DMS153 treated with DMSO at 0.1 percent for 48 hours (cell line): ENCODE results near the gene OGFOD2.
"Not testable (repeated sequence)": the region's sequence is repeated elsewhere in the genome, so short reads cannot be mapped to it uniquely, and the experiment has no call there.

ENCODE experiments used
- DNase-seq: peaks from one replicate; lab custom pipeline; 2025; ENCODE audit not compliant: unreplicated experiment; lab: John Stamatoyannopoulos, UW

Gene OGFOD2

DNA sequence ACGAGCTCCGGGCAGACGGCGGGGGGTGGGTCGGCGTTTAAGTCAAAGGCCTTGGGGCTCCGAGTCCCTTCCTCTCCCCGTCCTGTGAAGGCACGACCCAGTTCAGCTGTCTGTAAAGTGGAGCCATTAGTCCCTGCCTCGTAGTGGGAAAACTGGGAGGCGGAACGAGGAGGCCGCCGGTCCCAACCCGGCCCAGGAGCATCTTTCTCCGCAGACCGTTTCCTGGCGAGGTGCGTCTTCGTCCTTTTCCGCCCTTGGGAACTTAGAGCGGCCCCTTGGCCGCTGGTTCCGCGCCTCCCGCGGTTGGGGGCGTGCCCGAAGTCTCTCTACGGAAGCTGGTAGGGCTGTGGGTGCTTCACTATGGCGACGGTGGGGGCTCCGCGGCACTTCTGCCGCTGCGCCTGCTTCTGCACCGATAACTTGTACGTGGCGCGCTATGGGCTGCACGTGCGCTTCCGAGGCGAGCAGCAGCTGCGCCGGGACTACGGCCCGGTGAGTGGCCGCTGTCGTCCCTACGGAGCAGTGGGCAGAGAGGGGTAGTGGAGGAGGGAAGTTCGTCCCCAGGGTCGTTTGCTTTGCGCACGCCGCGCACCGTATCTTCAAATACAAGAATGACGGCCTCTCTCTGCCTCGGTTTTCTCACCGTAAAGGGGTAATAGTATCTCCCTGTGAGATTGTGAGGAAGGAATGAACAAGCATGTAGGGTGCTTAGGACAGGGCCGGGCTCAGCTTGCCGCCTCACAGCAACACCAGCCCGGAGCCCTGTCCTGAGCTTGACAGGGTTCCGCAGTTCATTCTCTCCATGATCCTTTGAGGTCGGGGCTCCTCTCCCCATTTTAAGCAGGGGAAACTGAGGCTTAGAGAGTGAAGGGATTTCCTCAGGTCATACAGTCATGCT lies at the start of gene OGFOD2:
TSS of gene OGFOD2 (plus strand) at position 353 of the 898 bp plus-strand sequence. CDS start at position 361, 8 bp downstream.
- DNase-seq, result peak; percentile 83

GRCh38 chr12:122927756-122928403 lies 47.2 kb upstream of the OGFOD2 start:
- DNase-seq, result no peak

- DNase-seq, result no peak
Observed at GRCh38 chr12:122928404-122929147, 46.5 kb upstream of the OGFOD2 start.

DNA sequence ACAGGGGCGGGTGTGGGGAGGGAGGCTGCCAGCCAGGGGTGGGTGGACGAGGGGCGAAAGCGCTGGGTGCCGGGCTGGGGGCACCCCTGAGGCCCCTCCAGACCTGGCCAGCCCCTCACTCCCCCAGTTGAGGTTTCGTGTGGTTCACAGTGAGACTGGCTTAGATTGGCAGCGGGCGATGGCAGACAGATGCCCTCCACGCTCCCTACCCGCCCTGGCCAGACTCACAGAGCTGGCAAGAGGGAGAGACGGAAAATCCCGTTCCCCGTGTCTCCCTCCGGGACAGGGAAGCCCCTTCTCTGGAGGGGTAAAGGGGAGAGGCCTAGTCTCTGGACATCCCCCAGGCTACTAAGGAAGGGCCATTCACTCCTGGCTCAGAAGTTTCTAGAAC lies 45.9 kb upstream of the OGFOD2 start:
- no peak for DNase-seq

DNA sequence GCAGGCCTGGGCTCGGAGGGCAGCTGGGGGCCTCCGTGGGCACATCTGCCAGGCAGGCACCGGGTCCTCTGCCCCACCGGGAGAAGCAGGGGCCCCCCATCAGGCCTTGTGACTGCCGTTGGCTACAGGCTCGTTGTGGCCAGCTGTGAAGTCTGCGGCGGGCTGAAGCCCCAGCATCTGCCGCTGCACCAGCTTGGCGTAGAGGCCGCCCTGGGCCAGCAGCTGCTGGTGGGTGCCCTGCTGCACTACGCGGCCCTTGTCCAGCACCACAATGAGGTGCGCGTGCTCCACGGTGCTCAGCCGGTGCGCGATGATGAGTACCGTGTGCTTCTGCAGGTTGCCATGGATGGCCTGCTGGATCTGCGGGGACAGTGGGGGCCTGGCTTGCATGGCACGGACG lies 45.2 kb upstream of the OGFOD2 start:
- DNase-seq, result no peak

- DNase-seq, result no peak
Observed at GRCh38 chr12:122932207-122932606, 42.8 kb upstream of the OGFOD2 start.

- no peak for DNase-seq
Observed at GRCh38 chr12:122934722-122935121, 40.3 kb upstream of the OGFOD2 start.

DNA sequence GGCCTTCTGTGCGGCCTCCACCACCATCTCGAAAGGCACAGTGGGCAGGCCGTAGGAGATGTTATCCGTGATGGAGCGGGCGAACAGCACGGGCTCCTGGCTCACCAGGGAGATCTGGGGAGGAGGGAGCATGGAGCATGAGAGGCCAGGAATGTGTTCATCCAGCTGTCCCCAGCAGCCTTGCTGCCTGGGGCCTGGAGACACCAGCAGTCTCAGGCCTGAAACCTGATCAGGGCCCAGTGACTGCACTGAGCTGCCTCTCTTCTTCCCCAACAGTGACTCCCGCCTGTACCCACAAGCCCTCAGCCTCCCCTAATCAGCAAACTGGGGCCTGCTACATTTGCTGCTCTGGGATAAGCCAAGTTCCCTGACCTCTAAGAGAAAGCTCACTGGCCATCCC lies 39.7 kb upstream of the OGFOD2 start:
- DNase-seq, result no peak

DNA sequence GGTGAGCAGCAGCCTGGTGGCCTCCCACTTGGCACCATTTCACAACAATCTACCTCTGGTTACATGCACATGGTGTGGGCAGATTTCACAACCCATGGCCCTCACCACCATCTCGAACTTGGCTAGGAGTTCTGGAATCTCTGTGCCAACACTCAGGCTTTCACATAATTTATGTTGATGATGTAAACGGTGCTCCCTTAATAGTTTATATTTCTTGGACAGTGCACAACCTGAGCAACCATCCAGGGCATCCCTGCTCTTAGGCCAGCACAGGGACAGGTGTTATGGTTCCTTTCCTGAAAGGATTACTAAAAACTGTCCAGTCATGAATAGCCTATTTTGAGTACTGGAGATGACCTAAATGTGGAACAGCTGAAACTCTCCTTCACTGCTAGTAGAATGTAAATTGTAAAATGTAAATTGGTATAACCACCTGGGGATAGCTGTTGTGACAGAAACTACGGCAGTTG lies 37.4 kb upstream of the OGFOD2 start:
- no peak for DNase-seq

DNA sequence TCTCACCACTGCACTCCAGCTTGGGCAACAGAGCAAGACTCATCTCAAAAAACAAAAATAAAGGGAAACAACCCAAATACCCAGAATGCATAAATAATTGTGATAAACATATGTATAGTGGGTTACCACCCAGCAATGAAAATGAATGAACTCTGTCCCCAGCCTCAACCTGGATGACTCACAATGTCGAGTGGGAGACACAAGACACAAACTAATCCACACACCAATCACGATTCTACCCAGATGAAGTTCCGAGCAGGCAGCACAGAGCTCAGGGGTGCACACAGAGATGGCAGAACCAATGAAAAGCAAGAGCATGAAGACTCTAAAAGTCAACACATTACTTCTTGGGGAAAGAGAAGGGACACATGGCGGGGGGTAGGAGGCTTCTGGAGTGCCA lies 35.9 kb upstream of the OGFOD2 start:
- no peak for DNase-seq

- not testable (repeated sequence) for DNase-seq
Observed at GRCh38 chr12:122941351-122941750, 33.7 kb upstream of the OGFOD2 start.

- DNase-seq, result no peak
Observed at GRCh38 chr12:122942637-122943036, 32.4 kb upstream of the OGFOD2 start.

GRCh38 chr12:122943196-122943595 lies 31.8 kb upstream of the OGFOD2 start:
- DNase-seq, result no peak

- no peak for DNase-seq
Observed at GRCh38 chr12:122944605-122945592, 30.1 kb upstream of the OGFOD2 start.

DNA sequence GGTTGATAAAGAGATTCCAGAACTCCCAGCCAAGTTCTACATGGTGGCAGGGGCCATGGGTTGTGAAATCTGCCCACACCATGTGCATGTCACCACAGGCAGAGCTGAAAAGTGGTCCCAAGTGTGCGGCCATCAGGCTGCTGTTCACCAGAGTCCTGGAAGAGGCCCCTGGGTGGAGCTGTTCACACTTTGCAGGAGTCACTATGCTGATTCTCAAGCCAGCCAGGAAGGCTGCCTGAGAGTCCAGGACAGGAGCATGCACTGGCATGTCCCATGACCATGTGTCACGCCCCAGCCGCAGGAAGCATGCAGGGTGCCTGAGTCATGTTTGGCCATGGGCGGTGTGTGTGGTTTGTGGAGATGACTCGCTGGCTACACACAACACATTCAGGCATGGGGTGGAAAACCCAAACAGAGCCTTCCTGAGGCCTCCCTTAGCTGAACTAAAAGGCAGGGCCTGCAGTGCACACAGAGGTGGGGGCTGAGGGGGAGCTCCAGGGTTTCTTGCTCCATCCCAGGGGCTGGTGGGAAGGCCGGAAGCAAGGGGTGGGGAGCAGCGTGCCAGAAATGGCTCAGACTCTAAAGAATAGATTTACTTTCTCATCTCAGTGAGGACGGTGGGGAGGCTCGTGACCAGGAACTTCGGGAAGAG lies 28.2 kb upstream of the OGFOD2 start:
- no peak for DNase-seq

- no peak for DNase-seq
Observed at GRCh38 chr12:122947352-122947792, 27.7 kb upstream of the OGFOD2 start.

DNA sequence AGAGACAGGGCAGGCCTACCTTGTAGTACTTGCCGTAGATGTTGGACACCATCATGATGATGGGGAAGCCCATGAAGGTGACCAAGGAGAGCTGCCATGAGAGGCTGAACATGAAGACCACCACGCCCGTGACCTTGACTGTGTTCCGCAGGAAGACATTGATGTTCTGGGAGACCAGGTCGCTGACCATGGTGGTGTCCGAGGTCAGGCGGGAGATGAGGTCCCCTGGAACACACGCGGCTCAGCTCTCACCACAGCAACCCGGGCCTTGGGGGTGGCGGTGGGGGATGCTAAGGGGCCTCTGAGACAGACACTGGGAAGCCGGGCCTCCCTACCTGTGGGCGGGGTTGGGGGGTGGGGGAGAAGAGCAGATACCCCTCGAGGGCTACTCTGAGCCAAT lies 26.4 kb upstream of the OGFOD2 start:
- no peak for DNase-seq

DNA sequence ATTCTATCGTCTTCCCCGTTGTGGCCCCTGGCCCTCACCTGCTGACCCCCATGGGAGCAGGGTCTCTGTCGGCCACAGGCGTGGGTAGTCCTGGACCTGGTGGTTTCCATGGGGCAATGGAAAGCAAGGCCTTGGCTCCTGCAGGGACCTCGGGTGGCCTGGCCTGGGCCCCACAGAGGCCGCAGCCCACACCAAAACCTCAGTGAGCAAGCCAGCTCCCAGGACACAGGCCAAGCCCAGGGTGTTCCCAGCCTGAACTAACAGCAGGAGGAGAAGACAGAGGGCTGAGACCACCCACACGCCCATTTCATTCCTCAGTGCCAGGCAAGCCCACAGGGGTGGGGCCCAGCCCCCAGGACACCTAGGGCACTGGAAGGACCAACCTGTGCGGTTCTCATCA lies 25.6 kb upstream of the OGFOD2 start:
- no peak for DNase-seq

DNA sequence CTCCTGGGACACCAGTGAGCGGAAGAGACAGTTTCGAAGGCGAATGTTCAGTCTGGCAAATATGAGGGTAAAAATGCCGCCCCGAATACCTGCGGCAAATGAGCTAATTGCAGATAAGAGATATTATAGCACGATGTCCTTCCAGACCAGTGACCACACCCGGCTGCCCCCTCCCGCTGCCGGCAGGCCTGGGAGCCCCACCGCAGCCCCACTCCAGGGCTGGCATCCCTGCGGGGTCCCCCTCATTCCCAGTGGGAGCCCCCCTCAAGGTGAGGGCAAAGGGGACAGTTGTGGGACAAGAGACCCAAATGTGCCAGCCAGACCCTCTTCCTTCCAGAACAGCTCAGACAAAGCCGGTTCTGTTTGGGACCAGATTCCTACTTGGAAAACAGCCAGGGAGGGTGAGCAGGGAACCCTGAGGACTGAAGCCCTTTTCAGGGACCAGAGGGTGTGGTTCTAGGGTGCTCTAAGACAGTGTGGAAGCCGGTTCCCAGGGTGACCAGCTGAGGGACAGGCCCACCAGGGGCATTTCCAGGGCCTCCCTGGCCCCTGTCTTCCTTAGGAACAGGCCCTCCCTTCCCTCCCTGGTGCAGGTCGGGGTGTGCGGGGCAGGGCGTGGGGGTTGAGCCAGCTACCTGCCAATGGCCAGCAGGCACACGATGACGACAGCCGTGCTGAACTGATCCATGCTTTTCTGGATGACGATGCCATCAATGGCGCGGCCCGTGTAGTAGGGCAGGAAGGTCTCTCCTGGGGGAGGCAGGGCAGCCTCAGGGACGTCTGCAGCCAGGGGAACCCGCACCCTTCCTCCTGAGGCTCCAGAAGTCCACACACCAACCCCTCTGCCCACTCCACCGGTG lies 25.0 kb upstream of the OGFOD2 start:
- no peak for DNase-seq
